CD4-positive, CD25-positive, alpha-beta regulatory T cell (primary cell): ENCODE results near the gene ERP44. TPM values are rescaled to one million over a fixed set of nuclear protein-coding genes. Genes with fewer than 3 reads are reported as not detected.

Experiments used
- ATAC-seq, 2 donors: fragments of 150-1000 bp; cut with Tn5 transposase; one replicate each; pipeline ENCODE4 v1.10.0; 2021; ENCODE audit warnings: low read depth in 2 of 2, moderate number of reproducible peaks in 2 of 2, moderate library complexity in 1 of 2
- DNase-seq, 3 donors: peaks; one replicate each; pipeline versions ENCODE4 v3.0.0 to v3.0.0-alpha.2; 2012 to 2022; ENCODE audit warnings: mixed read lengths in 1 of 3
- H3K27ac ChIP-seq: one replicate; pipeline ENCODE4 v1.7.0; 2013; ENCODE audit warnings: mild to moderate bottlenecking, low read length; ENCODE audit not compliant: insufficient read depth, poor library complexity, severe bottlenecking
- H3K27me3 ChIP-seq: one replicate; pipeline ENCODE4 v1.7.0; 2013; ENCODE audit warnings: low read length; ENCODE audit not compliant: control insufficient read depth, insufficient read depth
- H3K36me3 ChIP-seq: one replicate; pipeline ENCODE4 v1.7.0; 2013; ENCODE audit warnings: mild to moderate bottlenecking, low read length, moderate library complexity; ENCODE audit not compliant: control insufficient read depth, insufficient read depth
- H3K4me1 ChIP-seq: 2 replicates; pipeline ENCODE4 v1.7.0; 2013; ENCODE audit warnings: mild to moderate bottlenecking, low read length; ENCODE audit not compliant: insufficient read depth, control insufficient read depth, poor library complexity, severe bottlenecking
- H3K4me3 ChIP-seq: one replicate; pipeline ENCODE4 v1.7.0; 2013; ENCODE audit warnings: low read depth, mild to moderate bottlenecking, low read length, moderate library complexity
- H3K9me3 ChIP-seq, 2 experiments: 1 replicate in 1 of 2; 2 replicates in 1 of 2; pipeline ENCODE4 v1.7.0; 2013; ENCODE audit warnings: low read length in 2 of 2, mild to moderate bottlenecking in 1 of 2, moderate library complexity in 1 of 2; ENCODE audit not compliant: control insufficient read depth in 2 of 2
- H3K27ac Mint-ChIP-seq, 3 donors: one replicate each; pipeline ENCODE4 v1.8.0; 2020 to 2022; ENCODE audit warnings: mild to moderate bottlenecking in 3 of 3, mixed read lengths in 3 of 3, moderate library complexity in 2 of 3
- H3K27me3 Mint-ChIP-seq: one replicate; pipeline ENCODE4 v1.8.0; 2022; ENCODE audit warnings: mild to moderate bottlenecking, mixed read lengths
- H3K36me3 Mint-ChIP-seq: one replicate; pipeline ENCODE4 v1.8.0; 2020; ENCODE audit warnings: mixed read lengths
- H3K4me1 Mint-ChIP-seq, 4 donors: one replicate each; pipeline ENCODE4 v1.8.0; 2020 to 2022; ENCODE audit warnings: mixed read lengths in 4 of 4, mild to moderate bottlenecking in 1 of 4
- H3K4me3 Mint-ChIP-seq, 4 donors: one replicate each; pipeline ENCODE4 v1.8.0; 2020 to 2022; ENCODE audit warnings: mild to moderate bottlenecking in 4 of 4, mixed read lengths in 4 of 4, moderate library complexity in 3 of 4
- H3K9me3 Mint-ChIP-seq, 7 donors: one replicate each; pipeline ENCODE4 v1.8.0; 2020 to 2022; ENCODE audit warnings: mixed read lengths in 7 of 7, mild to moderate bottlenecking in 3 of 7, moderate library complexity in 2 of 7
- polyA plus RNA-seq, 4 donors: library from polyadenylated mRNA; unstranded; fragments of 300-500 nt; fragmentation: Illumina TruSeq; gene quantifications; one replicate each; pipeline ENCODE4 v1.2.3, GENCODE V29; 2021
- total RNA-seq: library from RNA; stranded (reverse); gene quantifications from one replicate; pipeline ENCODE4 v1.2.3, GENCODE V29; 2022

ERP44 gene
- total and polyA plus RNA-seq, 5 donors from 2014 or later: 14.0 to 42.6 (median 35.0) TPM

GRCh38 chr9:99936947-99937587 lies 161.7 kb downstream of the ERP44 start:
- peaks cover 4 to 8% of the 10 kb centered on the region in 2 experiments for H3K9me3 ChIP-seq
- H3K27ac Mint-ChIP-seq: no peak overlapping the region
- H3K4me3 ChIP-seq: no peak overlapping the region
- ATAC-seq (no peak), DNase-seq (no peak)
- H3K36me3 Mint-ChIP-seq: peaks cover 38% of the 10 kb centered on the region
- no peaks in the 10 kb centered on the region for H3K27me3 Mint-ChIP-seq
- no peaks in the 10 kb centered on the region for H3K4me1 ChIP-seq
- peaks cover 4 to 40% (median 35%) of the 10 kb centered on the region in 4 donors for H3K4me1 Mint-ChIP-seq
- peaks cover 0 to 12% (median 5%) of the 10 kb centered on the region in 7 donors for H3K9me3 Mint-ChIP-seq
- no peak overlapping the region for H3K4me3 Mint-ChIP-seq
- H3K27me3 ChIP-seq: no peaks in the 10 kb centered on the region
- peaks cover 14% of the 10 kb centered on the region for H3K36me3 ChIP-seq
- H3K27ac ChIP-seq: no peak overlapping the region

GRCh38 chr9:99931155-99931840 lies 167.5 kb downstream of the ERP44 start:
- no peaks in the 10 kb centered on the region for H3K27me3 ChIP-seq
- peaks cover 0 to 23% (median 20%) of the 10 kb centered on the region in 4 donors for H3K4me1 Mint-ChIP-seq
- H3K36me3 Mint-ChIP-seq: peaks cover 39% of the 10 kb centered on the region
- no peaks in the 10 kb centered on the region for H3K9me3 ChIP-seq
- DNase-seq: no peak
- H3K27ac Mint-ChIP-seq: no peak overlapping the region
- H3K36me3 ChIP-seq: peaks cover 10% of the 10 kb centered on the region
- H3K27me3 Mint-ChIP-seq: no peaks in the 10 kb centered on the region
- no peak for ATAC-seq
- H3K4me3 Mint-ChIP-seq: no peak overlapping the region
- H3K4me1 ChIP-seq: no peaks in the 10 kb centered on the region
- peaks cover 0 to 4% (median 3%) of the 10 kb centered on the region in 7 donors for H3K9me3 Mint-ChIP-seq
- H3K4me3 ChIP-seq: no peak overlapping the region
- H3K27ac ChIP-seq: no peak overlapping the region

- Histone ChIP-seq H3K36me3 (peaks cover 15% of the 10 kb centered on the region), H3K4me3 (no peak overlapping the region), H3K9me3 (peaks cover 6 to 7% of the 10 kb centered on the region in 2 experiments), H3K4me1 (no peaks in the 10 kb centered on the region), H3K27me3 (no peaks in the 10 kb centered on the region), H3K27ac (no peak overlapping the region)
- no peaks in the 10 kb centered on the region for H3K27me3 Mint-ChIP-seq
- ATAC-seq (no peak), DNase-seq (no peak)
- H3K9me3 Mint-ChIP-seq: peaks cover 0 to 9% (median 1%) of the 10 kb centered on the region in 7 donors
- no peak overlapping the region for H3K4me3 Mint-ChIP-seq
- H3K27ac Mint-ChIP-seq: no peak overlapping the region
- H3K36me3 Mint-ChIP-seq: peaks cover 46% of the 10 kb centered on the region
- peaks cover 0 to 21% (median 19%) of the 10 kb centered on the region in 4 donors for H3K4me1 Mint-ChIP-seq
Measured at GRCh38 chr9:99929652-99930051, 169.1 kb downstream of the ERP44 start.

Other genes with a start within 250 kb of the ERP44 start
- 33.8 TPM for gene STX17, start 192.3 kb downstream of the ERP44 start, total RNA-seq
- gene STX17, start 192.3 kb downstream of the ERP44 start, polyA plus RNA-seq: 10 to 100 TPM; 26.2 to 29.4 (median 27.8) TPM
- gene INVS, start 243 bp upstream of the ERP44 start, total RNA-seq: 20.5 TPM
- gene INVS, start 243 bp upstream of the ERP44 start, polyA plus RNA-seq: 1 to 10 TPM; 5.7 to 6.4 (median 6.1) TPM